ENCODE data around the gene C2orf74. TPM values are rescaled to one million over a fixed set of nuclear protein-coding genes. Genes with fewer than 3 reads are reported as not detected.

C2orf74 gene
- total and polyA plus RNA-seq, 9 of the 15 experiments (the other 6 are each of a cell fraction or from before 2014, with no cell fraction given), result not detected

- TF ChIP-seq ZNF316 (IDR thresholded peaks at IDR 0.05) (peak; percentile 63), ADNP (tag; IDR thresholded peaks at IDR 0.05) (no peak), BRD9 (IDR thresholded peaks at IDR 0.05; ENCODE audit: low read depth, partially characterized antibody) (peak; percentile 49), FOXK2 (conservative IDR thresholded peaks at IDR 0.05 in 1 of 2, IDR thresholded peaks at IDR 0.05 in 1 of 2; ENCODE audit: low read depth in 2 of 2) (peak; percentile 38 to 53; a peak in 2 of 4 replicates), MNT (conservative IDR thresholded peaks at IDR 0.05) (peak; percentile 83 to 89), ZNF79 (CRISPR knock-in tag; IDR thresholded peaks at IDR 0.05; ENCODE audit: low read depth) (no peak), REST (IDR thresholded peaks at IDR 0.05; ENCODE audit: borderline replicate concordance) (peak; percentile 75; the same call in 1 of the 2 replicates), REST (CRISPR knock-in tag; IDR thresholded peaks at IDR 0.05; ENCODE audit: low read depth) (no peak), ZFP1 (CRISPR knock-in tag; IDR thresholded peaks at IDR 0.05) (no peak), MYC (IDR thresholded peaks at IDR 0.05; ENCODE audit: low read depth, low read length) (peak; percentile 81), MYC (CRISPR knock-in tag; IDR thresholded peaks at IDR 0.05; ENCODE audit: borderline replicate concordance, low read depth) (no peak), PHTF2 (CRISPR knock-in tag; IDR thresholded peaks at IDR 0.05) (no peak), DIDO1 (tag; IDR thresholded peaks at IDR 0.05; ENCODE audit: low read depth) (no peak), ATF2 (CRISPR knock-in tag; IDR thresholded peaks at IDR 0.05) (no peak), STAG1 (CRISPR knock-in tag; IDR thresholded peaks at IDR 0.05; ENCODE audit: borderline replicate concordance) (no peak; the same call in 1 of the 2 replicates), SMARCC2 (IDR thresholded peaks at IDR 0.05; ENCODE audit: low read depth) (no peak), OTX1 (CRISPR knock-in tag; IDR thresholded peaks at IDR 0.05) (0 out of 2 replicates have a peak, but pooled peaks have one; percentile 9), SRSF3 (IDR thresholded peaks at IDR 0.05; ENCODE audit: insufficient read depth, low read length) (no peak), NBN (IDR thresholded peaks at IDR 0.05; ENCODE audit: low read depth) (0 out of 2 replicates have a peak, but pooled peaks have one; percentile 27)
These were observed 26.5 kb upstream of the C2orf74 start (continued) for GRCh38 chr2:61135510-61135909.
